HG03520 (cell line): ENCODE results near the gene SLC25A33.
"Not testable (repeated sequence)": the region's sequence is repeated elsewhere in the genome, so short reads cannot be mapped to it uniquely, and the experiment has no call there.

Source experiments
- ATAC-seq: cut with Tn5 transposase; IDR thresholded peaks from one replicate; pipeline ENCODE4 v1.9.1; 2021; ENCODE audit warnings: mild to moderate bottlenecking, moderate library complexity; ENCODE audit not compliant: unreplicated experiment

The SLC25A33 gene, protein sequence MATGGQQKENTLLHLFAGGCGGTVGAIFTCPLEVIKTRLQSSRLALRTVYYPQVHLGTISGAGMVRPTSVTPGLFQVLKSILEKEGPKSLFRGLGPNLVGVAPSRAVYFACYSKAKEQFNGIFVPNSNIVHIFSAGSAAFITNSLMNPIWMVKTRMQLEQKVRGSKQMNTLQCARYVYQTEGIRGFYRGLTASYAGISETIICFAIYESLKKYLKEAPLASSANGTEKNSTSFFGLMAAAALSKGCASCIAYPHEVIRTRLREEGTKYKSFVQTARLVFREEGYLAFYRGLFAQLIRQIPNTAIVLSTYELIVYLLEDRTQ

DNA sequence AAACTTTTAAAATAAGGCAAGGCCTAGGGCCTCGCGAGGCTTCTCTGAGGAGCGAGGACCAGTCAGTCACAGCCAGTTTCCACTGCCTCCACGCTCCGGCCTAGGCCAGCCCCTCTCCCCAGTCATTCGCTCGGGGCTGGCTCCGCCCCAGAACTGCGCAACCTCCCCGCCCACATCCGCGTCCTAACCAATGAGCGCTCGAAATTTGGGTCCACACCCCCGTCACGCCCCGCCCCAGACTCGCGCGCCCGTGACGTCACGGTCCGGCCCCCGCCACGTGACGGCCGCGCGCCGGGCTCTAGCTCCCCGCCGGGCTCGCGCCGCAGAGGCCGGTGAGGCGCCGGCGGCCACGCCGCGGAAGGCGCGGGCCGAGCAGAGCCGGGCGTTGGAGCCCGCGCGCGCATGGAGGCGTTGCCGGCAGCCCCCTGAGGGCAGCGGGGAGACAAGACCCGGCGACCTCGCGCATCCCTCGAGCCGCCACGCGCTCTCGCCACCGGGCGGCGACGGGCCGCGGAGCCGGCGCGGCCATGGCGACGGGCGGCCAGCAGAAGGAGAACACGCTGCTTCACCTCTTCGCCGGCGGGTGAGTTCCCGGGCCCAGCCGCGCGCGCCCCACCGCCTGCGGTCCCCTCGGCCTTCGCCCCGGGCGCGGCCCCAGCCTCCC, at the start of gene SLC25A33:
Gene SLC25A33, plus strand, starts transcription at position 301 of the 664 bp plus-strand sequence. Its CDS starts 227 bp downstream, at position 528.
- ATAC-seq: peak; percentile 92

DNA sequence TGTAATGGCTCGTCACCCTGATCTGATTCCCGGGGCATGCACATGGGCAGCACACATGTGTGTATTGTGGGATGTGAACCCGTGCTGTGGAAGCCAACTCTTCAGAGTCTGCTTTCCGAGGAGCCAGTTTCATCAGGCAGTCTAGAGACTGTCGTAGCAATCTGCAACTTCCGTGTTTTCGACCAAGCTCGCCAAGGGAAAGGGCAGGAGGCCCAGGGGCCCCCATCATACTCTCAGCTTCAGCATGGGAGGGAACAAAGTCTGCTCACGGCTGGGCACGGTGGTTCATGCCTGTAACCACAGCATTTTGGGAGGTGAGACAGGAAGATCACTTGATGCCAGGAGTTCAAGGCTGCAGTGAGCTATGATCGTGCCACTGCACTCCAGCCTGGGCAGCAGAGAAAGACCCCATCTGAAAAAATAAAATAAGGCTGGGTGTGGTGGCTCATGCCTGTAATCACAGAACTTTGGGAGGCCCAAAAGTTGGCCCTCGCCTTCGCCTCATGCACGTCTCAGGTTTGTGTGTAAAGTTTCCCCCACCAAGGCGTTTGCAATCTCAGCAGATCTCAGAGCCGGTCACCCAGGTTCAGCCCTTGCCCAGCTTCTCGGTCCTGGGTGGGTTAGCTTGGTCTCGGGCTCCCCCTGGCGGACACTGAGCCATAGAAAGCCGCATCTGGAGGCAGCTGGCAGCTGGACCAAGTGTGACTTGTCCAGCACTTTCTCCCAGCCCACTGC, 48.5 kb upstream of the SLC25A33 start:
- no peak for ATAC-seq

DNA sequence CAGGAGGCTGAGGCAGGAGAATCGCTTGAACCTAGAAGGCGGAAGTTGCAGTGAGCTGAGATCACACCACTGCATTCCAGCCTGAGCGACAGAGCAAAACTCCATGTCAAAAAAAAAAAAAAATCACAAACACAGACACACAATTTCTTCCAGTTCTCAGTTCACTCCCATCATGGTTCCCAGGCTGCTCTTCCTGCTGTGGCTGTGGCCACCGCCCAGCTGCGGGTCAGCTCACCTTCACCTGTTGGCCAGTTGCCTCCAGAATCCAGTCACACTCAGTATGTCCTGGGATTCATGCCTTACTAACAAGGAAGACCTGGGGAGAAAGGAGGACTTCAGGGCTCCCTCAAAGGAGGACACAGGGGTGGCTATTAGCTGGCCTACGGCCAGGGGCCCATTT, 45.9 kb upstream of the SLC25A33 start:
- ATAC-seq: no peak

DNA sequence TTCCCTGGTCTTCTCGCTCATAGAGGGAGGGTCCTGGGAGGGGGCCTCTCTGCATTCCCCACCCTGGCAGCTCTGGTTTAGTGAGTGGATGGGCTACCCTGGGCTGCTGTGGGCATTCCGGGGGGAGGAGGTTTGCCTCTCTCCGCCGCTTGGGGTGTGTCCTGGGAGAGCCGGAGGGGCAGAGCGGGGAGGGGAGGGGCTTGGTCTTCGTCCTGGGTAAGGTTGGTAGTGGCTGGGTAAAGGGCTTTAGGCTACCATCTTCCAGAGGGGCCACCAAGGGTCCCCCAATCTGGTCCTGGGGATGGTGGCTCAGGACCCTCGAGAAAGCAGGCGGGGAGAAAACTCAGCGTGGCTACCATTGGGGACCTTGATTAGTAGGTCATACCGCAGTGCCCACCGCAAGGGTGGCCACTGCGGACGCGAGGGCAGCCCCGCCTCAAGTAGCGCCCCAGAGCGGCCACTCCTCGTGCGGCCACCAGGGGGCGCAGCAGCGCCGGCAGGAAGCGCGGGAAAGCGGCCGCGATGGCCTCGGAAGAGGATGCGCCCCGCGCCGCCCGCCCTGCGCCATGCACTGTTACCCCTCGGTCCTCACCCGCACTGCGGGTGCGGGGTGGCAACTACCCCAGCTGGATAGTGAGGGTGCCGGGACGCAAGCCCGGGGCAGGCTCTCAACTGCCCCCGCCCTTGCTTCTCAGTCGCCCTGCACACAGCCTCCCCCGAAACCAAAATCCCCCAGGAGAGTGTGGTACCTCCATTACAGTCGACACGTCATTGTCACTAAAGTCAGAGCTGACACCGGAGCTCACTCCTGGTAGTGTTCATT, 44.1 kb upstream of the SLC25A33 start:
- ATAC-seq: no peak

DNA sequence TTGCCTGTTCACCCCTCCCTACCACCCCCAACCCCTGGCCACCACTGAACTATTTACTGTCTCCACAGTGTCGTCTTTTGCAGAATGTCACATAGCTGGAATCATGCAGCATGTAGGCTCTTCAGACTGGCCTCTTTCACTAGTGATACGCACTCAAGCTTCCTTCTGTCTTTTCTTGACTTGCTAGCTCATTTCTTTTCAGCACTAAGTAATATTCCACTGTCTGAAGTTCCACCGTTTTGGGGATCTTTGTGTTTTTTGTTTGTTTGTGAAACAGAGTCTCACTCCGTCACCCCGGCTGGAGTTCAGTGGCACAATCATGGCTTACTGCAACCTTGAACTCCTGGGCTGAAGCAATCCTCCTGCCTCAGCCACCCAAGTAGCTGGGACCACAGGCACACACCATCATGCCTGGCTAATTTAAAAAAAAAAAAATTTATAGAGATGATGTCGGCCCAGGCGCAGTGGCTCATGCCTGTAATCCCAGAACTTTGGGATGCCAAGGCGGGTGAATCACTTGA, 43.4 kb upstream of the SLC25A33 start:
- ATAC-seq: no peak

DNA sequence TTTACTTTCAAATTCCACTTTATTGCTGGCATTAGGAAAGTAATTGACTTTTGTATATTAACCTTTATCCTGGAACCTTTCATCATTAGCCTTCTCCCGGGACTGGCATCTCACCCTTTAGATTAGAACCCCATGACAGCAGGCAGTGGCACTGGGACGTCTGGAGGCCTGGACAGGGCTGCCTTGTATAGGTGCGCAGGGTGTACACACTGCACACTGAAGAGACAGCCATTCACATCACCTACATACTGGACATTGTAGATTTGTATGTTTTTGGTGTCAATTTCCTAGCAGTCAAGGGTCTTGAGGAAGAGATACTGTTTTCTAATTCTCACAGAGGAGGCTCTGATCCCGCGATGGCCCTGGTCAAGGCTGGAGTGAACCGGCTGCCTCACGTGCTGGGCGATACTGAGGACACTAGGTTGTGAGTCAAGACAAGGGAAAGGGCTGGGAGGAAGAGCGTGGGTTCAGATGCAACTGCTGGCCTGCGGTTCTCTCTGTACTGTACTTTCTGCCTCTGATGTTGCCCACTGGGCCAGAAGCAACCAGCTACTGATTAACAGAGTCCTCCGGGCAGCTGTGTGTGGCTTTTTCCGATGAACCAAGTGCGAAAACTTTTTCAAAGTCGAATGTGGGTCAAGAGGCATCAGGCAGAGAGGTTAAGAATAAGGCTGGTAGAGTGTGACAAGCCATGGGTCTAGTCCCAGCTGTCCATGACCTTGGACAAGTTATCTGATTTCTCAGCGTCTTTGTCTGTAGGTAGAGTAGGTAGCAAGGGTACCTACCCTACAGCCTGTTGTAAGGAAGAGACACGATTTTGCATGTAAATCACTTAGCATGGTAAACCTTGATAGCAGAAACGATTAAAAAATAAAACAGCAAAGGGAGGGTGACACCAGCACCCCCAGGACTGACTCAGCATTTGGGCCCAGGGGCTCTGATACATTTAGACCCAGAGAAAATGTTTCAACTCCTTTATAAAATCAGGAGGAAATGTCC, 38.2 kb upstream of the SLC25A33 start:
- no peak for ATAC-seq

DNA sequence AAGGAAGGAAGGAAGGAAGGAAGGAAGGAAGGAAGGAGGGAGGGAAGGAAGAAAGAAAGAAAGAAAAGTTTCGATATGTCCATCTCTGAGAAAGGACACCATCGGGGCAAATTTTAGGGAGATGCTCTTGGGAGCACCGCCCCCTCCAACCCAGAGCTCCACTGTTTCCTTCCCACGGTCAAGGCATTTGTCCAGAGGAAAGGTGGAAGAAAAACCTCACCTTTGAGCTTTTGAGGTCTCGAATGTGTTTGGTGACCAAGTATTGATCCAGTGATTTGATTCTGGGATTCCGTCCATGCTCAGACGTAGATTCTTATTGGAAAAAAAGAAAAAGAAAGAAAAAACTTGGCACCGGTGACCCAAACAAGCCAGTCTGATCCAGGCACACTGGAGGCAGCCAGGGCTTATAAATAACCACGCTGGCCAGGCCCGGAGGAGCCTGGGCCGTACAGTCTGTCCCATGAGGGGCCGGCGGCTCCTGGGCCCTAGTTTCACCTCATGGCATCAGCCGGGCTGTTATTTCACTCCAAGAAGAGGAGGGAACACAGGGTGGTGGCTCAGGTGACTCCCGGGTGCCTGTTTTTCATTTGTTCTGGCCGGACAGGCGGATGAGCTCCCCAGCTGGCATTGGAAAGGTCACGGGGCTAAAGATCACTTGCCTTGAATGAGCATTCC, 36.1 kb upstream of the SLC25A33 start:
- ATAC-seq: no peak

DNA sequence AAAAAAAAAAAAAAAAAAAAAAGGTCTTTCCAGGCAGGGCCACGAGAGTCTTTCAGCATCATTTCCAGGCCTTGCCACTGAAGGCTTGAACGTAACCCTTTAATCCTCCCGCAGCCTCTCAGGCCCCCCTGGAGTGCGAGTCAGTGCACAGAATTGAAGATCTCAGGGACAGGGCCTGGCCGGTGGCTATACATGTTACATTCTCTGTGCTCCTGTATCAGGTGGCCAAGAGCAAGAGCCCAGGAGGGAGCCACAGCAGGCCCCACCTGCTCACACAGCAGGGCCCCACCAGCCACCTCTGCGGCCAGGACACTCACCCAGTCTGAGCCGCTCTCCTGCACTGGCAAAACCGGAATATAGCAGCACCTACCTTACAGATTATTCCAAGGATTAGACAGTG, 34.1 kb upstream of the SLC25A33 start:
- no peak for ATAC-seq

DNA sequence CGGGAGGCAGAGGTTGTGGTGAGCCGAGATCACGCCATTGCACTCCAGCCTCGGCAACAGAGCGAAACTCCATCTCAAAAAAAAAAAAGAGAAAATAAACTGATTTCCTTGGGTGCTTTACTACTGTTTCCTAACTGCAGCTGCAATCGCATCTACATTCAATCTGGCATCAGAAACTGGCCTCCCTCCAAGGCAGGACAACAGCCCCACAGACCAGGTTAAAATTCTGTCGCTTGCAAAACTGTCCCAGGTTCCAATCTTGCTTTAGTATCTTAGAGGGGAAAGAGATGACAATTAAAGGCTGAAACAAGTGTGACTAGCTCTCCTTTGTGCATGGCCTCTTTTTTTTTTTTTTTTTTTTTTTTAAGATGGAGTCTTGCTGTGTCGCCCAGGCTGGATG, 32.4 kb upstream of the SLC25A33 start:
- no peak for ATAC-seq

DNA sequence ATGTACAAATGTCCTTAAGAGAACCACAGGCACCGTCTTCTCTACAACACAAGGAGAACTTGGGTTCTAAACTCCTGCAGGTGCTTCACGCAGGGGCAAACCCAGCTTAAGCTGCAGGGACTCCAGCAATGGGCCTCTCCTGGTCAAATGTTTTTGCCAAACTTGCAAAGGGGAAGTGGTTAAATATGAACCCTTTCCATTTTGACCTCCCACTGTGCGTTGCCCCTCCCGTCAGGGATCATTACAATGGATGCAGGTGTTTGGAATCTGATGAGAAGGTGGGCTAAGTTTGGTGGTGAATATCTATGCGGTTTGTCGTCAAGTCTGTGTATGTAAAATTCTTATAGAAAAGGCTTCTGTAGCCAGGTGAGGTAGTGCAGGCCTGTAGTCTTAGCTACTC, 29.1 kb upstream of the SLC25A33 start:
- no peak for ATAC-seq

DNA sequence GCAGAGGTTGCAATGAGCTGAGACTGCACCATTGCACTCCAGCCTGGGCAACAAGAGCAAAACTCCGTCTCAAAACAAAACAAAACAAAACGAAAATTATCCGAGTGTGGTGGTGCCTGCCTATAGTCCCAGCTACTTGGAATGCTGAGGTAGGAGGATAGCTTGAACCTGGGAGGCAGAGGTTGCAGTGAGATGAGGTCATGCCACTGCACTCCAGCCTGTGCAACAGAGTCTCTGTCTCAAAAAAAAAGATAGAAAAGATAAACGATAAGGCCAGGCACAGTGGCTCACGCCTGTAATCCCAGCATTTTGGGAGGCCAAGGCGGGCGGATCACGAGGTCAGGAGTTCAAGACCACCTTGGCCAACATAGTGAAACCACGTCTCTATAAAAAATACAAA, 23.7 kb upstream of the SLC25A33 start:
- ATAC-seq: not testable (repeated sequence)

DNA sequence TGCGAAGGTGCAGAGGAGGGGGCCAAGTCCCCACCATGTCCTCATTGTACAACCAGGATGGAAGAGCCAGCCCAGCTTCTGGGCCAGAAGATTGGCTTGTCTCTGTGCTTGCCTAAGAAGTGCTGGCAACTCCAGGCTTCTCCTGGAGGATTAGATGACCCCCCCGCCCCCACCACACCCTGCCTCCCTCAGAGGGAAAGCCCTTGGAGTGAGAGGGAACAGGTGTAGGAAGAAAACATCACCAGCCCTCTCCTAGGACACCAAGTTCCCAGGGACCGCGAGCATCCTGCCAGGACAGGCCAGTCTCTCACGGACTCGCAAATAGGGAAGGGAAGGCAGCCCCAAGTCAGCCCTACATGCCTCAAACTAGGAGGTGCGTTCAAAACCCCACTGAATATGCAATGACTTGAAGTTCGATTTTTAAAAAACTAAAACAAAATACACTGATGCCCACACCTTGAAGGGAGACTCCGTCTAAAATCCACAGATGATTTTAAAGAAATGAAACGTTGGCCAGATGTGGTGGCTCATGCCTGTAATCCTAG, 20.7 kb upstream of the SLC25A33 start:
- ATAC-seq: no peak

DNA sequence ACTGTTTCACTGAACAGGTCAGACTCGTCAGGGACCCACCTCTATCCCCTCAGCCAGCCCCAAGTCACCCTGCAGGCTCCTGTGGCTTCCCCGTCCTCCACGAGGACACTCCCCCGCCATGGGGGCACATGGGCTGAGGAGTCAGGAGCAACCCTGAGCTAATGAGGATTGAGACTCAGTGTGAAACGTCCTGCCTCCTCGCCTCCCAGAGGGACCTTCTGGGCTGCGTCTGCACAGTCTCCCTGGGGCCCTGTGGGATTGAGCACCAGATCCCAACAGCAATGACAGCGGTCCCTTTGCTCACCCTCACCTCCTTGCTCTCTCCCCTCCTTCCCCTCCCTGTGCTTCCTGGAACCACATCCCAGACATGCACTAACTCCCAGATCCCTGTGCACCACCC, 18.9 kb upstream of the SLC25A33 start:
- no peak for ATAC-seq

DNA sequence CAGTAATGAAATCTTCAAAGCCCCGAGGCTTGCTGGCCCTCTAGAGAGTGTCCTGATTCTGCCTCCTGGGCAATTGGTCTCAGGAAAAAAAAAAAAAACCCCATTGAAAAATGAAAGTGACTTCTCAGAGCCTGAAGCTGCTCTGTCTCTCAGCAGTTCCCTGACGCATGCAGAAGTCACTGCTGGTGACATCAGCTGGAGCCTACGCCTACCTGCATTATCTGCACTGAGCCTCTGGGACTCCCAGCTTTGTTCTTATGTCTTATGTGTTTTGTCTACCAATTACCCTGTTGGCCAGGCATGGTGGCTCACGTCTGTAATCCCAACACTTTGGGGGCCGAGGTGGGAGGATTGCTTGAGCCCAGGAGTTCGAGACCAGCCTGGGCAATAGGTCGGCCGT, 10.1 kb upstream of the SLC25A33 start:
- no peak for ATAC-seq

DNA sequence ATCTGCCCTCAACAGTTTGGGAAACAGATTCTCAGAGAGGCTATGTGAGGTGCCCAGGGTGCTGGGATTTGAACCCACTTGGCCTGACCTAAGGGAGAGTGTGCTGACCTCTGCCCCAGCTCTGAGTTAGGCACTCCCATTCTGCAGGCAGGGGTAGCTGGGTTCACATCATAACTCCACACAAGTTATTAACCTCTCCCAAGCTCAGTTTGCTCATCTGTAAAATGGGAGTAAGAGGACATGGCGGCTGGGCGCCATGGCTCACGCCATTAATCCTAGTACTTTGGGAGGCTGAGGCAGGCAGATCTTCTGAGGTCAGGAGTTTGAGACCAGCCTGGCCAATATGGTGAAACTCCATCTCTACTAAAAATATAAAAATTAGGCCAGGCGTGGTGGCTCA, 8.9 kb upstream of the SLC25A33 start:
- ATAC-seq: no peak

DNA sequence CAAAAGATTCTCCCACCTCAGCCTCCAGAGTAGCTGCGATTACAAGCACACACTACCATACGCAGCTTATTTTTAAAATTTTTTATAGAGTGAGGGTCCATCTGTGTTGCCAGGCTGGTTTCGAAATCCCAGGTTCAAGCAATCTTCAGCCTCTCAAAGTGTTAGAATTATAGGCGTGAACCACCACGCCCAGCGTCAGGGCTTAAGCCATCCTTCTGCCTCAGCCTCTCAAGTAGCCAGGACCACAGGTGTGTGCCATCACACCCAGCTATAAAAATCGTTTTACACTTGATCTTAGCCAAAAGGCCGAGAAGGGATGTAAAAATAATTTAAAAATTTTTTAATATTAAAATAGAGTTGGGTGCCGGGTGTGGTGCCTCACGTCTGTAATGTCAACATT, 4.3 kb upstream of the SLC25A33 start:
- no peak for ATAC-seq

DNA sequence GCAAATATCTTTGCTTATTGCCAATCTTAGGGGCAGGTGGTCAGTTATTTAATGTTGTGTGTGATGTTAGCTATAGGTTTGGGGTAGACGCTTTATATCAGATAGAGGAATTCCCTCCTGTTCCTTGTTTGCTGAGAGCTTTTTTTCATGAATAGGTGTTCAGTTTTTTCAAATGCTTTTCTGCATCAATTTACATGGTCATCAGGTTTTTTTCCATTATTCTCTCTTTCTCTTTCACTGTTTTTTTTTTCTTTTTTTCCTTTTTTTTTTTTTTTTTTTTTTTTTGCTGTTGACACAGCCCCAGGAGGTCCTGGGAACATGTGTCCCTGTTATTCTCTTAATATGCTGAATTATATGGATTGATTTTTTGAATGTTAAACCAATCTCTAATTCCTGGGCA, 3.0 kb upstream of the SLC25A33 start:
- no peak for ATAC-seq

DNA sequence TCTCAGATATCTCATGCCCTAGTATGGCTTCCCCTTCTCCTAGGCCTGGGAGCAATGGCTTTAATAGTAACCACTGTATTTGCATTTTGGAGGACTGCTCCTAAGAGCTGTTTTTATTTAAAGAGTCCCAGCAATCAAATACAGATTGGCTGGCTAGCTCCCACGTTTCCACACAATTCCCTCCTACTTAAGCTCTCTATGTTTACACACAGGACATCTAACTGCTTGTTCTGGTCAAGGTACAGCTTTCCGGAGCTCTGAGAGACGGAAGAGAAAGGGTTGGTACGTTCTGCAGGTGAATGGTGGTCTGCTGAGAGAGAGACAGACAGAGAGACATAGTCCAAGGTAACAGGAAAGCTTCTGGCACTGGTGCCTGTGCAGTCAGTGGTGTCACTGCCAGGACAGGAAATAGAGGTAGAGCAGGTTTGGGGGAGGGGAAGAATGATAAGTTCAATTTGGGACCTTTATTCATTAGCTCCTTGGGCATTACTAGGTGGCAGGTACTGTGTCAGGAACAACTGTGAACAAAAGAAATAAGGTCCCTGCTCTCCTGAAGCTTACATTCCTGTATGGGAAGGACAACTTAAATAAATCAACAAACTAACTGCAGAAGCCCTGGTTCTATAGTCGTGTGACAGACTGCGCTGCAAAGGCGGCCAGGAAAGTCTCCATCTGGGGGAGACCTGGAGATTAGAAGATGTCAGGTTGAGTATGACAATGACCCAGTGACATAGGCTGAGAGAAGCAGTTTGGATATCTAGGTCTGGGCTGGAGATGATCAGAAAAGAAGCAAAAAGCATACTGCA, 1.2 kb upstream of the SLC25A33 start:
- no peak for ATAC-seq
